ENCODE measurements around the gene LRRIQ4. TPM values are rescaled to one million over a fixed set of nuclear protein-coding genes. Genes with fewer than 3 reads are reported as not detected.

The LRRIQ4 gene
- total RNA-seq, 1 experiment from 2014 or later: not detected

GRCh38 chr3:169879845-169880575, 67.3 kb downstream of the LRRIQ4 start:
- Histone ChIP-seq H3K4me1 (ENCODE audit: control insufficient read depth, insufficient read depth, low read length) (no peaks in the 10 kb centered on the region), H3K9me3 (ENCODE audit: control insufficient read depth, insufficient read depth, low read depth, low read length) (no peaks in the 10 kb centered on the region), H3K4me3 (ENCODE audit: low read depth in 2 of 2, low read length in 2 of 2) (no peak overlapping the region), H3K27ac (ENCODE audit: low read length) (no peak overlapping the region), H3K36me3 (ENCODE audit: control insufficient read depth, insufficient read depth, low read length) (no peaks in the 10 kb centered on the region), H3K27me3 (ENCODE audit: control insufficient read depth, insufficient read depth, low read length) (peaks cover 5% of the 10 kb centered on the region; the same call in 1 of the 2 replicates)
- no peak for ATAC-seq
- POLR2A ChIA-PET: no interaction called here
- no peak for DNase-seq (ENCODE audit: low read depth, low spot score)
- intact Hi-C loops (cut with micrococcal nuclease; ENCODE audit: unreplicated experiment): no loop called here
- no peak for TF ChIP-seq REST (IDR thresholded peaks at IDR 0.05; ENCODE audit: insufficient read depth in 1 of 2, low read depth in 2 of 2, low read length in 1 of 2)
- TF ChIP-seq CTCF (IDR thresholded peaks at IDR 0.05): no peak
- TF ChIP-seq TCF7L2 (IDR thresholded peaks at IDR 0.05; ENCODE audit: low read depth, low read length): no peak
- TF ChIP-seq SIN3A (IDR thresholded peaks at IDR 0.05; ENCODE audit: borderline replicate concordance, insufficient read depth, low read depth, low read length): no peak
- no peak for TF ChIP-seq POLR2AphosphoS5 (IDR thresholded peaks at IDR 0.05; ENCODE audit: low read depth, low read length)
- no TSS peak for BruUV-seq (replicated peaks)
- CTCF ChIA-PET: no interaction called here
- in situ Hi-C loops (cut with HindIII; ENCODE audit: low pct_unique_long_range_greater_than_20kb, low sequenced_read_pairs): no loop called here

GRCh38 chr3:169880576-169881250, 68.0 kb downstream of the LRRIQ4 start:
- no peak overlapping the region for H3K4me3 ChIP-seq (ENCODE audit: low read depth in 2 of 2, low read length in 2 of 2)
- peaks cover 5% of the 10 kb centered on the region; the same call in 1 of the 2 replicates for H3K27me3 ChIP-seq (ENCODE audit: control insufficient read depth, insufficient read depth, low read length)
- ChIA-PET CTCF (no interaction called here), POLR2A (no interaction called here)
- no peaks in the 10 kb centered on the region for H3K4me1 ChIP-seq (ENCODE audit: control insufficient read depth, insufficient read depth, low read length)
- DNase-seq (ENCODE audit: low read depth, low spot score): no peak
- H3K36me3 ChIP-seq (ENCODE audit: control insufficient read depth, insufficient read depth, low read length): no peaks in the 10 kb centered on the region
- TF ChIP-seq TCF7L2 (IDR thresholded peaks at IDR 0.05; ENCODE audit: low read depth, low read length) (no peak), REST (IDR thresholded peaks at IDR 0.05; ENCODE audit: insufficient read depth in 1 of 2, low read depth in 2 of 2, low read length in 1 of 2) (no peak), POLR2AphosphoS5 (IDR thresholded peaks at IDR 0.05; ENCODE audit: low read depth, low read length) (no peak), CTCF (IDR thresholded peaks at IDR 0.05) (no peak), SIN3A (IDR thresholded peaks at IDR 0.05; ENCODE audit: borderline replicate concordance, insufficient read depth, low read depth, low read length) (no peak)
- H3K27ac ChIP-seq (ENCODE audit: low read length): no peak overlapping the region
- no TSS peak for BruUV-seq (replicated peaks)
- intact Hi-C loops (cut with micrococcal nuclease; ENCODE audit: unreplicated experiment) (no loop called here), in situ Hi-C loops (cut with HindIII; ENCODE audit: low pct_unique_long_range_greater_than_20kb, low sequenced_read_pairs) (no loop called here)
- no peak for ATAC-seq
- H3K9me3 ChIP-seq (ENCODE audit: control insufficient read depth, insufficient read depth, low read depth, low read length): no peaks in the 10 kb centered on the region
